Measurements from ENCODE around the gene HTR2C. TPM values are rescaled to one million over a fixed set of nuclear protein-coding genes. Genes with fewer than 3 reads are reported as not detected.

The HTR2C gene
- total RNA-seq, 2 donors from 2014 or later, result not detected

DNA sequence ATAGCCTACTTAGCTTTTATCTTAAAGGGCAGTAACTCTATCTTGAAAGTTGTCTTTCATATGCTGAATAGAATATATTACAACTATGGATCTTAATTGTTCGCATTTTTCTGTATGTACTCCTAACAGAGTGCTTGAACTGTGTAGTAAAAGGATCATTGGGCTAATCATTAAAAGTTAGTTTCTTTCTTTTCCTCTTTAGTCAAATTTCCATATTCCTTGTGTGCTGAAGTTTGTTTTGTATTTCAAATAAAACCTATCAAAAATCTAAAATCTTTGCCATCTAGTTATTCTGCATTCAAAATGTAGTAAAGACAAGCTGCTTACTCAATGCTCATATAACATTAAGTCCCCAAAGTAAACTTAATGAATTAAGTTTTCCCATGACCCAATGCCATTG is 182.7 kb downstream of the HTR2C start:
- WGBS, result 91% methylated on average over 1 of the region's 1 CpG
- no peak for DNase-seq (ENCODE audit: low spot score)
- Histone ChIP-seq H3K27ac (no peak overlapping the region), H3K4me1 (replicated peaks) (no peaks in the 10 kb centered on the region), H3K27me3 (replicated peaks; ENCODE audit: insufficient read depth) (no peaks in the 10 kb centered on the region), H3K4me3 (no peak overlapping the region), H3K36me3 (no peaks in the 10 kb centered on the region), H3K9me3 (no peaks in the 10 kb centered on the region)
- intact Hi-C loops (cut with DNase I), result no loop called here
- no peak for TF ChIP-seq POLR2A (IDR thresholded peaks at IDR 0.05)
- TF ChIP-seq, protein P1, sequence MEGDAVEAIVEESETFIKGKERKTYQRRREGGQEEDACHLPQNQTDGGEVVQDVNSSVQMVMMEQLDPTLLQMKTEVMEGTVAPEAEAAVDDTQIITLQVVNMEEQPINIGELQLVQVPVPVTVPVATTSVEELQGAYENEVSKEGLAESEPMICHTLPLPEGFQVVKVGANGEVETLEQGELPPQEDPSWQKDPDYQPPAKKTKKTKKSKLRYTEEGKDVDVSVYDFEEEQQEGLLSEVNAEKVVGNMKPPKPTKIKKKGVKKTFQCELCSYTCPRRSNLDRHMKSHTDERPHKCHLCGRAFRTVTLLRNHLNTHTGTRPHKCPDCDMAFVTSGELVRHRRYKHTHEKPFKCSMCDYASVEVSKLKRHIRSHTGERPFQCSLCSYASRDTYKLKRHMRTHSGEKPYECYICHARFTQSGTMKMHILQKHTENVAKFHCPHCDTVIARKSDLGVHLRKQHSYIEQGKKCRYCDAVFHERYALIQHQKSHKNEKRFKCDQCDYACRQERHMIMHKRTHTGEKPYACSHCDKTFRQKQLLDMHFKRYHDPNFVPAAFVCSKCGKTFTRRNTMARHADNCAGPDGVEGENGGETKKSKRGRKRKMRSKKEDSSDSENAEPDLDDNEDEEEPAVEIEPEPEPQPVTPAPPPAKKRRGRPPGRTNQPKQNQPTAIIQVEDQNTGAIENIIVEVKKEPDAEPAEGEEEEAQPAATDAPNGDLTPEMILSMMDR (IDR thresholded peaks at IDR 0.05), result no peak
- TF ChIP-seq POLR2AphosphoS5 (IDR thresholded peaks at IDR 0.05), result no peak

DNA sequence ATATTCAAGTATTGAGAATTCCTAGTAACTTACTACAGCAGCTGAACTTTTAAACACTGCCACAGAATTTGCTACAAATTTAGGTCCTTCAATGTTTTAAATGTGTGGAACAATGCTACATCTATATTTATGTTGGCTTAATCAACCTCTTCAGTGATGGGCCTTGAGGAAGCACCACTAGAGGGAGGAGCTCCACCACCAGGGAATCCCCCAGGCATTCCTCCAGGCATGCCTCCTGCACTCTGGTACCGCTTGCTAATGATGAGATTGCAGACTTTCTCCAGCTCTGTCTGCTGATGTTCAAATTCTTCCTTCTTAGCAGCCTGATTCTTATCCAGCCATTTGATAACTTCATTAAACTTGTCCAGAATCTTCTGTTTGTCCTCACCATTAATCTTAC is 190.8 kb downstream of the HTR2C start:
- no peaks in the 10 kb centered on the region for H3K36me3 ChIP-seq
- DNase-seq (ENCODE audit: low spot score), result no peak
- intact Hi-C loops (cut with DNase I), result no loop called here
- H3K27me3 ChIP-seq (replicated peaks; ENCODE audit: insufficient read depth), result no peaks in the 10 kb centered on the region
- TF ChIP-seq POLR2A (IDR thresholded peaks at IDR 0.05), result no peak
- no peak for TF ChIP-seq POLR2AphosphoS5 (IDR thresholded peaks at IDR 0.05)
- TF ChIP-seq, protein P1 (IDR thresholded peaks at IDR 0.05), result no peak
- no peak overlapping the region for H3K4me3 ChIP-seq
- H3K4me1 ChIP-seq (replicated peaks), result no peaks in the 10 kb centered on the region
- no peaks in the 10 kb centered on the region for H3K9me3 ChIP-seq
- H3K27ac ChIP-seq, result no peak overlapping the region
- WGBS, result 69% methylated on average over 1 of the region's 1 CpG

DNA sequence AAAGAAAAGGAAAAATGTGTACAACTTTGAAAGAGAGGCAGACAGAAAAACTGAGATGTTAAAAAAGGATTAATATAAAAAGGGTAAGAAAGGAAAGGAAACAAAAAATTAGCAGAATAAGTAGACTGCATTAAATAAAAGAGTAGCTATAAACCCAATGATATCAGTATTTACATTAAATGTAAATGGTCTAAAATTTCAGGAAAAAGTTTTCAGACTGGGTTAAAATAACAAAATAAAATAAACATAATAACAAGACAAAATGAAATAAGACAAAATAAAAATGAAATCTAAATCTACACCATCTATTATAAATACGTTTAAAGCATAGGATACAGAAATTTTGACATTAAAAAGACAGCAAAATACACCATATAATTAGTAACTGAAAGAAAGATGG is 199.0 kb downstream of the HTR2C start:
- no peak for TF ChIP-seq POLR2A (IDR thresholded peaks at IDR 0.05)
- TF ChIP-seq, protein P1 (IDR thresholded peaks at IDR 0.05), result no peak
- no peak for TF ChIP-seq POLR2AphosphoS5 (IDR thresholded peaks at IDR 0.05)
- H3K36me3 ChIP-seq, result no peaks in the 10 kb centered on the region
- H3K27ac ChIP-seq, result no peak overlapping the region
- no peaks in the 10 kb centered on the region for H3K4me1 ChIP-seq (replicated peaks)
- intact Hi-C loops (cut with DNase I), result no loop called here
- no peaks in the 10 kb centered on the region for H3K9me3 ChIP-seq
- no peak overlapping the region for H3K4me3 ChIP-seq
- H3K27me3 ChIP-seq (replicated peaks; ENCODE audit: insufficient read depth), result no peaks in the 10 kb centered on the region
- 61% methylated on average over 1 of the region's 1 CpG for WGBS
- DNase-seq (ENCODE audit: low spot score), result no peak

DNA sequence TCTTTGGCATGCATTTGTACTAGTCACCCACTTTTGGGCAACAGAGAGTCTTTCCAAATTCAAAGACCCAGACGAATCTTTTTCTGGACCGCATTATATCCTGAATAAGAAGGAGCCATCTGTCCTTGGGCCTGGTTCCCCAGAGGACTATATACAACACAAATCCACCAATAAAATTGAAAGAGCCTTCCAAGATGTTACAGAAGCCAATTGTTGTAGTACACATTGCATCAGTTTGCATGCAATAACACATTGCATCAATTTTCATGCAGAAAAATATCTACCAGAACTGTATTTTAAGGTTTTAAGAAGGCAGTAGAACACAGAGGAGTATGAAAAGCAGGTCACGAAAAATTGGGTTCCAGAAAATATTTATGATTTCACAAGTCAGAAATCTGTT is 203.2 kb downstream of the HTR2C start:
- Histone ChIP-seq H3K27ac (no peak overlapping the region), H3K36me3 (no peaks in the 10 kb centered on the region), H3K4me3 (no peak overlapping the region), H3K9me3 (no peaks in the 10 kb centered on the region), H3K4me1 (replicated peaks) (no peaks in the 10 kb centered on the region), H3K27me3 (replicated peaks; ENCODE audit: insufficient read depth) (no peaks in the 10 kb centered on the region)
- TF ChIP-seq POLR2AphosphoS5 (IDR thresholded peaks at IDR 0.05), result no peak
- TF ChIP-seq, protein P1 (IDR thresholded peaks at IDR 0.05), result no peak
- TF ChIP-seq POLR2A (IDR thresholded peaks at IDR 0.05), result no peak
- WGBS, result 84% methylated on average over 3 of the region's 3 CpGs
- intact Hi-C loops (cut with DNase I), result no loop called here
- no peak for DNase-seq (ENCODE audit: low spot score)

DNA sequence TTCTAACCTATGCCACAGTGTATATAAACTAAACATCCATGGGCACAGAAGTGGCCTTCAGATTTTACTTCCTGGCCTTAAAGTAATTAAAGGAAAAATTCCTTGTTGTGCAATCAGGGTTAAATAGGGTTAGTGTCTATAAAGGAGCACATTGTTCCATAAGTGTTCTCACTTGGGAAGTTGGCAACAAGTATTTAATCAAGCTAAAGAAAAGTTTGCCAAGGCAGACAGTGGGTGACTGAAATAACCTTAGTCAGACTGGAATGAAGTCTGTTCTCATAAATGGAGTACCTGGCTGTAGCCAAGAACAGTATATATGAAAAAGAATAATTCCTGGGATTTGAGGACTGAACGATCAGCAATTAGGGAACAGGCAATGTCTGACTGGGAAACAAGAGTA is 213.6 kb downstream of the HTR2C start:
- Histone ChIP-seq H3K4me3 (no peak overlapping the region), H3K4me1 (replicated peaks) (no peaks in the 10 kb centered on the region), H3K9me3 (no peaks in the 10 kb centered on the region), H3K27me3 (replicated peaks; ENCODE audit: insufficient read depth) (no peaks in the 10 kb centered on the region), H3K27ac (no peak overlapping the region), H3K36me3 (no peaks in the 10 kb centered on the region)
- no peak for DNase-seq (ENCODE audit: low spot score)
- 53% methylated on average over 1 of the region's 1 CpG for WGBS
- intact Hi-C loops (cut with DNase I), result no loop called here
- TF ChIP-seq POLR2AphosphoS5 (IDR thresholded peaks at IDR 0.05), result no peak
- TF ChIP-seq, protein P1 (IDR thresholded peaks at IDR 0.05), result no peak
- no peak for TF ChIP-seq POLR2A (IDR thresholded peaks at IDR 0.05)

All from prostate gland (tissue), 2 donors.